ENCODE measurements around the gene AFF4. TPM values are rescaled to one million over a fixed set of nuclear protein-coding genes. Genes with fewer than 3 reads are reported as not detected.

AFF4 gene
- total and polyA plus RNA-seq, 2 of the 4 experiments (the other 2 are of a cell fraction), result 27.3 to 57.2 TPM

GRCh38 chr5:132876020-132876759 is 87.2 kb downstream of the AFF4 start:
- H3K9me3 ChIP-seq (ENCODE audit: control insufficient read depth, insufficient read depth, low read length), result no peaks in the 10 kb centered on the region
- DNase-seq, result peak; percentile 69
- peaks cover 4 to 54% of the 10 kb centered on the region in 2 experiments for H3K79me1 ChIP-seq (ENCODE audit: low read depth in 1 of 2, low read length in 2 of 2)
- H4K5ac ChIP-seq (ENCODE audit: low read depth, low read length), result no peak overlapping the region
- H3K4me1 ChIP-seq (ENCODE audit: control insufficient read depth, insufficient read depth, low read length), result peaks cover 3% of the 10 kb centered on the region; the same call in 1 of the 2 replicates
- H3K9me1 ChIP-seq (ENCODE audit: insufficient read depth, low read length), result peaks cover 20% of the 10 kb centered on the region; the same call in 1 of the 2 replicates
- no peak overlapping the region for H3K23ac ChIP-seq (ENCODE audit: low read depth, low read length)
- dilution Hi-C loops (cut with HindIII; ENCODE audit: low sequenced_read_pairs, unreplicated experiment) (no loop called here), in situ Hi-C loops (cut with MboI; ENCODE audit: low sequenced_read_pairs) (no loop called here), intact Hi-C loops (cut with micrococcal nuclease) (no loop called here)
- no peak overlapping the region for H3K4me3 ChIP-seq (ENCODE audit: insufficient read depth, low read depth, low read length)
- peaks cover 28% of the 10 kb centered on the region for H3K36me3 ChIP-seq (ENCODE audit: control insufficient read depth, insufficient read depth, low read length)
- no peak overlapping the region for H2BK20ac ChIP-seq (ENCODE audit: low read depth, low read length)
- no peak overlapping the region for H3K14ac ChIP-seq (replicated peaks; ENCODE audit: low read depth, low read length)
- H3K27me3 ChIP-seq (ENCODE audit: control insufficient read depth, insufficient read depth, low read length), result no peaks in the 10 kb centered on the region
- WGBS, 2 experiments (ENCODE audit: extremely low coverage in 2 of 2, insufficient read length in 1 of 2), result 100% methylated on average over 1 of the region's 1 CpG; no CpG with 5 or more reads in 1 of the 2 experiments
- no peak overlapping the region for H3K4me2 ChIP-seq (ENCODE audit: low read depth, low read length)
- ATAC-seq (ENCODE audit: low read depth), result peak; percentile 48
- no peak overlapping the region for H3K56ac ChIP-seq (ENCODE audit: extremely low read depth, insufficient read depth, low read length)
- BruUV-seq (replicated peaks), result TSS peak; percentile 31
- H3K27ac ChIP-seq (ENCODE audit: insufficient read depth, low read length), result no peak overlapping the region
- no peak overlapping the region for H4K8ac ChIP-seq (ENCODE audit: low read depth in 2 of 2, low read length in 2 of 2)
- no peak overlapping the region for H2AFZ ChIP-seq (replicated peaks; ENCODE audit: low read length, poor library complexity)
- H3K4ac ChIP-seq (ENCODE audit: low read depth, low read length), result no peak overlapping the region
- ChIA-PET POLR2A (ENCODE audit: unreplicated experiment) (no interaction called here), CTCF (interaction anchor here (0.7 to 1.6 kb wide), 2 partner anchors 56 to 123 kb away, joined by 3 read pairs; no protein-coding TSS in a partner anchor)
- H4K20me1 ChIP-seq (ENCODE audit: insufficient read depth, low read length), result peaks cover 14% of the 10 kb centered on the region
- no peak overlapping the region for H2AK9ac ChIP-seq (replicated peaks; ENCODE audit: low read depth, low read length, poor library complexity)
- H2AK5ac ChIP-seq (ENCODE audit: low read depth, low read length), result no peak overlapping the region
- H3K9ac ChIP-seq (ENCODE audit: low read depth, low read length), result no peak overlapping the region
- H3K18ac ChIP-seq (ENCODE audit: low read depth, low read length), result no peak overlapping the region
- no peak overlapping the region for H2BK5ac ChIP-seq (ENCODE audit: low read depth, low read length, poor library complexity, severe bottlenecking)
- no peak overlapping the region for H2BK120ac ChIP-seq (ENCODE audit: low read depth, low read length)
- no peak overlapping the region for H2BK15ac ChIP-seq (ENCODE audit: low read depth, low read length)
- no peak overlapping the region for H4K91ac ChIP-seq (ENCODE audit: insufficient read depth, low read depth, low read length)
- no peak for TF ChIP-seq POLR2A (IDR thresholded peaks at IDR 0.05; ENCODE audit: low read depth, low read length)
- no peak for TF ChIP-seq USF2 (IDR thresholded peaks at IDR 0.05; ENCODE audit: low read depth, low read length)
- no peak for TF ChIP-seq FOS (IDR thresholded peaks at IDR 0.05; ENCODE audit: low read depth, low read length)
- no peak for TF ChIP-seq CEBPB (IDR thresholded peaks at IDR 0.05; ENCODE audit: low read depth, low read length)
- no peak for TF ChIP-seq SMC3 (IDR thresholded peaks at IDR 0.05; ENCODE audit: low read depth, low read length)
- TF ChIP-seq MAFK (IDR thresholded peaks at IDR 0.05; ENCODE audit: low read depth, low read length), result no peak
- TF ChIP-seq RCOR1 (IDR thresholded peaks at IDR 0.05; ENCODE audit: insufficient replicate concordance, low read length), result no peak
- no peak for TF ChIP-seq CHD1 (IDR thresholded peaks at IDR 0.05; ENCODE audit: low read depth, low read length)
- TF ChIP-seq MXI1 (IDR thresholded peaks at IDR 0.05; ENCODE audit: borderline replicate concordance, low read depth, low read length), result no peak
- no peak for TF ChIP-seq RAD21 (IDR thresholded peaks at IDR 0.05; ENCODE audit: low read length)
- TF ChIP-seq RFX5 (IDR thresholded peaks at IDR 0.05; ENCODE audit: low read depth, low read length), result no peak
- TF ChIP-seq NFE2L2 (IDR thresholded peaks at IDR 0.05; ENCODE audit: low read depth, low read length), result no peak
- no peak for TF ChIP-seq MAZ (IDR thresholded peaks at IDR 0.05; ENCODE audit: borderline replicate concordance, low read depth, low read length)
- no peak for TF ChIP-seq BHLHE40 (IDR thresholded peaks at IDR 0.05; ENCODE audit: low read depth, low read length)
- TF ChIP-seq ELK1 (IDR thresholded peaks at IDR 0.05; ENCODE audit: borderline replicate concordance, low read depth, low read length), result no peak
